Superior temporal gyrus (tissue), 1 donor: ENCODE results near the gene RANBP1.
A peak's percentile ranks its signal among the peaks of the same experiment; 100 is the strongest.
"Not testable (repeated sequence)": the region's sequence is repeated elsewhere in the genome, so short reads cannot be mapped to it uniquely, and the experiment has no call there.

Source experiments
- DNase-seq: peaks from one replicate; pipeline ENCODE4 v3.0.0-alpha.2; 2016; ENCODE audit errors: extremely low spot score

Gene RANBP1

DNA sequence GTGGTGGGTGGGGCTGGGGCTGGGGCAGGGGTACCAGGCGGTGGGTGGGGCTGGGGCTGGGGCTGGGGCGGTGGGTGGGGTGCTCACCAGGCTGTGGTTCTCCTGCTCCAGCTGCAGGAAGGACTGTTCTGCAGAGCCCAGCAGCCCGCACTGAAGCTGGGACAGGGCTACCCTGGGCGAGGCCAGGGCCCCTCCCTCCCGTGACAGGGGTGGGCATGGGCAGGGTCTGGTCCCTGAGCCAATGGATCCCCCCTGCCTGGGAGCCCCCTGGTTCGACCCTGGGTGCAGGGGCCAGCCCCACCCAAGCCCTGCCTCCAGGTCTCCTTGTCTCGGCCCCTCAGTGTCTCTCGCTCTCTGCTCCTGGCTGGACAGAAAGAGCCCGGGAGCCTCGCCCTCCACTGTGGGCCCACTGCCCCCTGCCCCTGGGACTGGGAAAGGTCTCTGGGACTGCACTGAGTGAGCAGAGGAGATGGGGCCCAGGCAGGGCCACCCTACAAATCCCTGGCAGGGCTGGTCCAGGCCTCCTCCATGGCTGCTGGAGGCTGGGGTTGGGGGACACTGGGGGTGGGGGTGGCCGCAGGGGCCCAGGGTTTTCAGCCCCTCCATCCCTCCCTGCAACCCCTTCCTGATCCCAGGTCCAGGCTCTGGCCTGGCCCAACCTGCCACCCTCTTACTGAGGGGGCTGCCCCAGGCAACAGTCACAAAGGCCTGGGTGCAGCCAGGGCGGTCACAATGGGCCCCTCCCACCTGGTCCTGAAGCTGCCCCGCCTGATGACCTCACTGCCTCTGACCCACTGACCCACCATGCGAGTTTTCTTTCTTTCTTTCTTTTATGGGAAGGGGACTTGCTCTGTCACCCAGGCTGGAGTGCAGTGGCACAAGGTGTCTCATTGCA lies 34.7 kb downstream of the RANBP1 start, which contains the start of gene CCDC188:
Gene CCDC188 (minus strand): TSS at position 675 of the 895 bp plus-strand sequence. CDS start 69 bp downstream, at position 606.
- DNase-seq, result no peak

DNA sequence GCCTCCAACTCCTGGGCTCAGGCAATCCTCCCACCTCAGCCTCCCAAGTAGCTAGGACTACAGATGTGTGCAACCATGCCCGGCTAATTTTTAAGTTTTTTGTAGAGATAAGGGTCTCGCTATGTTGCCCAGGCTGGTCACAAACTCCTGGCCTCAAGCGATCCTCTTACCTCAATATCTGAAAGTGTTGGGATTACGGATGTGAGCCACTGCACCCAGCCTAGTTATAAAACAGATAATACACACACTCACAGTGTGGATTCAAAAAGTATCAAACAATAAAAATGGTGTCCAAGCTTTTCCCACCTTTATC lies 35.3 kb downstream of the RANBP1 start:
- DNase-seq, result no peak

GRCh38 chr22:20152464-20152890 lies 36.6 kb downstream of the RANBP1 start:
- DNase-seq, result no peak

DNA sequence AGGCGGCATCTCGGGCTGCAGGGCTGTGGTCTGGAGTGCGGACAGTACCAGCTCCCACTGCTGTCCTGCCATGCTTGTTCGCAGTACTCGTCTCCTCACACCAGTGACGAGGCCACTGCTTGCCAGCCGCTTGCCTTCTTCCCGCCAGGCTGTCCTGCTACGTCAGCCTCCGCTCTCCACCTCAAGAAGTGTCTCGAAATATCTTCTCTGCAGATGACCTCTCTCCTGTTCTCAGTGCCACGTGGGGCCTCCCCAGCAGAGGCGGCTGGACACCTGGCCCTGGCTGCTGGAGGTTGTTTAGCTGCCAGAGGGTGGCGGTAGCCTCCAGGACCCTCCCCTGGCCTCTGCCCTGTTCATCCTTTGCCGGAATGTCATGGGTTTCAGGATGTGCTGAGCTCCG lies 38.0 kb downstream of the RANBP1 start:
- no peak for DNase-seq

GRCh38 chr22:20154602-20155187 lies 38.8 kb downstream of the RANBP1 start:
- DNase-seq, result no peak

DNA sequence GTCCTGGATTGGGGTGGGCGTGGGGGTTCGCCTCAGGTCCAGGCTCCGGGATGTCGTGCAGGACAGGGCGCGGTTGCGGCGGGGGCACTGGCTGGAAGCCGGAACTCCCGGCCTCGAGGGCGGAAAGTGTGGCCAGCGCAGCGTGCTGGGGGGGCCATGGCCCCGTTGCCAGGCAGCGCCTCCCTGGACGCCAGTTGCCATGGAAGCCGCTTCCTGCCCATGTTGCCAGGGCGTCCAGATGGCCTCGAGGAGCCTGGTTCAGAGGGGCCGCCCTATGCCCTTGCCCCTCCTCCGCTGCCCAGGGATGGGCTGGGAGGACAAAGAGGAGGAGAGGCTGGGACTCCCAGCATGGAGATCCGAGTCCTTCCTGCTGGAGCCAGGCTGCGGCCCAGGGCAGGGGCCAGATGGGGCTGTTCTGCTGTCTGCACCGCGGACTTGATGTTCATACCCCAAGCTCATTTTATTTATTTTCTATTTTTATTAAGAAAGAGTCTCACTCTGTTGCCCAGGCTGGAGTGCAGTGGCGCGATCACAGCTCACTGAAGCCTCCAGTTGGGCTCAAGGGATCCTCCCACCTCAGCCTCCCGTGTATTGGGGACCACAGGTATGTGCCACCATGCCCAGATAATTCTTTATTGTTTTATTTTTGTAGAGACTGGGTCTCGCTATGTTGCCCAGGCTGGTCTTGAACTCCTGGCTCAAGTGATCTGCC lies 39.6 kb downstream of the RANBP1 start:
- DNase-seq, result peak; percentile 71

- no peak for DNase-seq
These were observed 40.1 kb downstream of the RANBP1 start for GRCh38 chr22:20156042-20156389.

DNA sequence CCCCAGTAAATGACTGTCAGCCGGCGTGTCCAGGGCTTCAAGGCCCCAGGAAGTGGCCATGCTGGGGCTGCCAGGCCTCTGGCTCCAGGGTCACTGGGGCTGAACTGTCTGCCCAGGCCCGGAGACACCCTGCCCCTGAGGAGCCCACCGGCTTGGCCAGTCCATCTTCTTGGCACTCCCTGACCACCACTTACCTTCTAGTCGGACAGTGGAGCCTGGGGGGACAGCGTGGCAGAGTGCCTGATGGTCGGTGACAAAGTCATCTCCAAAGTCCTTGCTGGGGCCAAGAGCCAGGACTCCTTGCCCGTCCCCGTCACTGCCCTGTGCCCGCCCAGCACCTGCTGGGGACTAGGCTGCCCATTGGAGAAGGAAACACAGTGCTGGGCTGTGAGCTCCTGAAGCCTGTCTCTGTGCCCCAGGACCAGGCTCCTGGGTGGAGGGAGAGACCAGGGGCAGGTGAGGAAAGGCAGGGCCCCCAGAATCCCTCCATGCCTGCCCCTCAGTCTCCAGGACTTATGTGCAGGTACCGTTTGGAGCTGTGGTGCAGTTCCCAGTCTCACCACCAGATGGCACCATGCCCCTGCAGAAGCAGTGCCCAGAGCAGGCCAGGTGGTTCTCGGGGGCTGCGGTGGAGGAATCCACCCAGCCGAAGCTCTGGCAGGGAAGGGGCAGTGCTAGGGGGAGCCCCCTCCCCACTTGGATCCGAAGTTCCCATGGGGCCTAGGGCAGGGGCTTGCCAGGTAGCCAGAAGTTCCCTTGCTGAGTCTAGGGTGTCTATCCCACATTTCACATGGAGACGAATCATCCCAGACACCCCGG lies 40.9 kb downstream of the RANBP1 start:
- DNase-seq, result peak; percentile 82

DNA sequence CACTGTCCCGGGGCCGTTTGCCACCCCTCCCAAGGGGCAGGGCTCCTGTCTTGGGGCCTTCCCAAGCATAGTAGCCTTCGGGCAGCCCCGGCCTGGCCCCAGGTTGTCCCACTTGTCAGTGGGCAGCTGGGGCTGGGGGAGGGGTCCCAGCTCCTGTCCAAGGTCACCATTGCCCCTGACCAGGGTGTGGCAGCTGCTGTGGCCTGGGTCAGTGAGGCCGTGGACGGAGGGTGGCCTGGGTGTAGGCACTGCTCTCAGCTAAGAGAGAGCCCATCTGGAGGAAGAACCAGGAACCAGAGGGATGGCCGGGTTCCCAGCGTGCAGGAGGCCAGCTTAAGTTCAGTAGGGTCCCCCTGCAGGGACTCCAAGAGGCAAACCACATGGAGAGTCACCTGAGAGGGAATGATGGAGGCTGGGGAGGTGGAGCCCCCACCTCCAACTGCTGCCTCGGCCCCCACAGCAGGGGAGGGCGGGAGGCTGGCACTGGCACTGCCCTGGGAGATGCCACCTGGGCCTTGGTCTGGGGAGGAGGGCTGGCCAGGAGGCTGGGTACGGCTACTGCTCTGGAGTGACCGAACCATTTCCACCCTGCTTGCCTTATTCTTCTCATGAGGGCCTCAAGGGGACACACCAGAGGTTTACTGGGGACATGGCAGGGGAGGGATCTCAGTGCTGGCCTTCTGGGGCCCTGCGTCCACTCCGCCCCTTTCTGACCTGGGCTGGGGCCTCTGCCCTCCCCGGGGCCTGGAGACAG lies 41.7 kb downstream of the RANBP1 start:
- DNase-seq, result no peak

GRCh38 chr22:20158391-20159036 lies 42.6 kb downstream of the RANBP1 start:
- no peak for DNase-seq

DNA sequence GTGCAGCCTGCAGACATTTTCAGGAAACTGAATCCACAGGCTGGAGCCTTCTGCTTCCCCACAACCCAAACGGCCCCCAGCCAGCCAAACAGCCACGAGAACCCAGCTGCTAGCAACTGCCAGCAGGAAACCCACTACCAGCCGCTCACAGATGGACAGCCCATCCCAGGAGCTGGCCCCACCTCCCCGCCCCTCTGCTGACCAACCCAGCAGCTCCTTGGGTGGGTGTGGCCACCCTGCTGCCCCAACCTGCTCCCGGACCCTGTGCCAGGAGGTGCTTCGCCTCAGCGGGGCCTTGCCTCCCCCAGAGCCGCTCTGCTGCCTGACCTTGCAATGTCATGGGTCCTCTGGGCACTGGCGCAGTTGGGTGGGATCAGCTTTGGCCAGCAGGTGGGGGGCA lies 43.2 kb downstream of the RANBP1 start:
- DNase-seq, result no peak

GRCh38 chr22:20159531-20159930 lies 43.6 kb downstream of the RANBP1 start:
- not testable (repeated sequence) for DNase-seq

GRCh38 chr22:20160041-20160440 lies 44.1 kb downstream of the RANBP1 start:
- DNase-seq, result no peak

DNA sequence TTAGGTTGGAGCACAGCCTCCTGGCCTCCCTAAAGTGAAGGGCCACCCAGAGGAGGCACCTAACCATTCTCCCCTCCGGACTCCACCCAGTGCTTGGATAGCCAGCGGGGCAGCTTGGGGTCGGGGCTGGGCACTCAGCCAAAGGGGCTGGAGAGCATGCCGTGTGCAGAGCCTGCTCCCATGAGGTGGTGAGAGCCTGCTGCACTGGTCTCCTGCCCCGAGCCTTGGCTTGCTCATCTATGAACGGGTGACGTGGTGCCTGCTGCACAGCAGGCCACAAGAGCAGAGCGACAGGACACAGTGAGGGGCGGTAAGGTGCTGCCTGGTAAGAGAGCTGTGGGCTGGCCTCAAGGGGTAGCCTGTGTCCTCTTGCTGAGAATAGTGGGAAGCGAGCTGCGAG lies 49.0 kb downstream of the RANBP1 start:
- DNase-seq, result no peak

DNA sequence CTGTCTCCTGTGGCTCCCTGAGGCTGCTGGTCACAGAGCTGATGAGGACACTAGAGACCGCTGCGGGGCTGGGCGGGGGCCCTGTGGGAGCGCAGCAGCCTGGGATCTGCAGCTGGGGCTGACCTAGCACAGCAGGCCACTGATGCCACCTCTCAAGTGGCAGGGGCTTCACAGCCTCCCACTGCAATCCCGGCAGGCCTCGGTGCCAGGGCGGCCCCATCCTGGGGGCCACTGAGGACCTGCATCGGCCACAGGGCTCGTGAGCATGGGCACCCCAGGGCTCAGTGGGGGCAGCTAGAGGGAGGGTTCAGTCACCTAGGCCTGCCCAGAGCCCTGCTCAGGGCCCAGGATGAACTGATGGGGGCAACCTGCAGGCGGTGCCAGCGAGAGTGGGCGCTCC lies 49.5 kb downstream of the RANBP1 start:
- no peak for DNase-seq

GRCh38 chr22:20165913-20166312 lies 50.0 kb downstream of the RANBP1 start:
- DNase-seq, result no peak

DNA sequence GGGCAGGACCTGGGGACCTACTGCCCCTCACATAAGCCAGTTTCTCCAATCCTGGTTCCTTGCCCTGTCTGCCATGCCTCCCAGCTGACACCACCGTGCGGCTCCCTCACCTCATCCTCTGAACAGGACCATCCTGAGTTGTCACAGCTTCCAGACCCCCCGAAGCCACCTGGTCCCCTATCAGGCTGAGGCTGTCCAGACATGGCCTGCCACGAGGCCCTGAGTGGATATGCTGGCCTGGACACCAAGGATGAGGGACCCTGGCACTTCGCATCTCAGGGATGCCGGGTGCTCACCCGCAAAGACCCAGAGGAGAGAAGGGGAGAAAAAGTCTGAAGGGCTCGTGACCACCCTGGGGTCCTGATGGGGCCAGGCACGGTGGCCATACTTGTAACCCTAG lies 50.8 kb downstream of the RANBP1 start:
- DNase-seq, result no peak

DNA sequence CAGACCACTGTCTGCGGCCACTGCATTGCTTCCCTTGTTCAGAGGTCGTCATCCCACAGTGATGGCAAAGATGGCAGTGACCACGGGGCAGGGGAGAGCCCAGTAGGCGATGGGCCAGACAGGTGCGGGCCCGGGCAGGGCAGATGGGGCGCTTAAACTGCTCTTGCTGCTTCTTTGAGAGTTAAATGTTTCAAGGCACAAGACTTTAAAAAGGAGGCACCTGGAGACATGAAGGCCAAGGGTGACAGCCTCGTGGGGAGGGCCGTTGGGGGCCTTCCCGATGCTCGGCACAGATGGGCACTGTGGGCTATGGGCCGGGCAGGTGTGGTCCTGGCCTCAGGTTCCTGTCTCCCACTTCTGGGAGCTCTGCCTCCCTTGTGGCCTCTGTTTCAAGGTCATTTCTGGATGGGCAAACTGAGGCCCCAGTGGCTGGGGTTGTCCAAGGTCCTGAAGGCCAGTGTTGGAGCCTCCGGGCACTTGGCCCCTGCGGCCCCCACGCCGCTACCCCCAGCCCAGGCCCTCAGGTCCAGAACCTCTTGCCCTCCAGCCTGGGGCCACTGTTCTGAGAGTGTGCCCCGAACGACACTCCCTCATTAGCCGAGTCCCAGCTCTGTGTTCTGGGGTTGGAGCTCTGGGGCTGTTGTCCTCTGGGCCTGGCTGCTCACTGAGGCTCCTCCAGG lies 51.9 kb downstream of the RANBP1 start:
- DNase-seq, result no peak

DNA sequence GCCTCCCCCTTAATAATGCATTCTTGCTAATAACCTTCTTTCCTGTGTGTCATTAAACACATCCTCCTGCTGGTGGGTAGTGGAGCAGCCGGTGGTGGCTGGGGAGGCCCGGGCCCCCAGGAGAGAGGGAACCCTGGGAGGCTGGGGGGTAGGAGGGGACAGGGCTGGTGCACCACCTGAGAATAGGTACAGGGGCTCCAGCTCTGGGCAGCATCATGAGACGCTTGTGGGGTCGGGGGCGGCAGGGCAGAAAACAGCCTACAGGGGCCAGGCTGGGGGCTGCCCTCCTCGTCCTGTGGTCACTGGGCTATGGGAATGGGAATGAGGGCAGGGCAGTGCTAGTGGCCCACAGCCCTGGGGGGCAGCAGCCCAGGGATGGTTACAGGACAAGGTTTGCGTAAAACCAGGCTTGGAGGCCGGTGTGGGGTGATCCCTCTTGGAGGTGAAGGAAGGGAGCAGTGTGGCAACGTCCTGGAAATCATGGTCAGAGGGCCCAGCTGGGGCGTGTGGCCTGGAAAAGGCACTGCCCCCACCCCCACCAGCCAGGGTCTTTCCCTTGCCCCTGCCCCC lies 53.4 kb downstream of the RANBP1 start:
- no peak for DNase-seq

GRCh38 chr22:20170170-20170569 lies 54.3 kb downstream of the RANBP1 start:
- DNase-seq, result no peak
